IPS-NIHi7 (cell line): ENCODE data around the gene MYO15A.

Source experiments
- DNase-seq: peaks from one replicate; pipeline ENCODE4 v3.0.0; 2012; ENCODE audit warnings: mixed read lengths; ENCODE audit errors: extremely low spot score

Gene MYO15A

GRCh38 chr17:18124345-18125126 lies 16.0 kb downstream of the MYO15A start:
- DNase-seq, result no peak

- no peak for DNase-seq
These were observed 20.5 kb downstream of the MYO15A start for GRCh38 chr17:18129041-18129502.

DNA sequence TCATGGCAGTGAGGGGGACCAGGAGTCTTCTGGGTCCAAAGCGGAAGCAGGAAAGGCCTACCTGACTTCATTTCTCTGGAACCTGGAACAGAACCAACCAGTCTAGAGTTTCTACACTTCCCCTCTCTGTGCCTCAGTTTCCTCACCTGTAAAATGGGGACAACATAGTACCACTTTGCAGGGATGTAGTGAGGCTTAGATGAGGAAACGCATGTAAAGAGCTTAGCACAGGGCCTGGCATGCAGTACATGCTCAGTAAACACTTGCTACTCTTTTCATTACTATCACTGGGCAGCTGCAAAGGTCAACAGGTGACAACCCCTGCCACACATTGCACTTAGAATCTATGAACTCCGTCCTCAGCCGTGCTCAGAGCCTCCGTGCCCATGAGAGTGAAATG lies 24.2 kb downstream of the MYO15A start:
- DNase-seq, result no peak

- no peak for DNase-seq
These were observed 27.8 kb downstream of the MYO15A start for GRCh38 chr17:18136357-18136756.

- no peak for DNase-seq
These were observed 29.7 kb downstream of the MYO15A start for GRCh38 chr17:18138065-18138749.

- DNase-seq, result no peak
These were observed 30.5 kb downstream of the MYO15A start for GRCh38 chr17:18139092-18139491.

DNA sequence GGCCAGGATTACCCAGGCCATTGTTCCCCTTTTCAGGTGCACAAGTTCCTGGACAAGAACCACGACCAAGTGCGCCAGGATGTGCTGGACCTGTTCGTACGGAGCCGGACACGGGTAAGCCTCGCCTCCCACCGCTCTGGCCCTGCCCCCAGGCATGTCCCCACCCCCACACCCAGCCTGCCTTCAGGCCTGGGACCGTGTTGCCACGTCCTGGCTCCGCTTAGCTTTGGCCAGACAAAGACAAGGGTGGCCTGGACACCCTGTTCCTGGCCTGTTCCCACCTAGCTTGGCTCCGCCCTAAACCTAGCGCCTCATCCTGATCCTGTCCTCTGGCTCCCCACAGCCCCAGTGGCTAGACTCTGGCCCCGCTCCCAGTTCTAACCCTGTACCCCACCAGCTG lies 30.9 kb downstream of the MYO15A start:
- no peak for DNase-seq

- peak; percentile 54 for DNase-seq
These were observed 31.4 kb downstream of the MYO15A start for GRCh38 chr17:18139949-18140348.

DNA sequence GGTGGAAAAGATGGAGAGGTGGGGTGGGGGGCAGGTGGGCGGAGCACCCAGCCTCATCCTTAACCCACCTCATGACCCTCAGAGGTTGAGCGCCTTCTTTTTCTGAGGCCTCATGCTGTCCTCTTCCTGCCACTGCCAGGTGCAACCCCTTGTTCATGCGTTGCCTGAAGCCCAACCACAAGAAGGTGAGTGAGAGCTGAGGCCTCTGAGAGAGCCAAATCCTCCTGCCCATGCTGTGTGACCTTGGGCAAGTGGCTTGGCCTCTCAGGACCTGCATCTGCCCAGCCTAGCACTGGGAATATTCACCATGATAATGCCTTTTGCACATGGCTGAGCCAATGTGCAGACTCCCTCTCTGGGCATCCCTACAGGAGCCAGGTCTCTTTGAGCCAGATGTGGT lies 32.1 kb downstream of the MYO15A start:
- DNase-seq, result no peak

DNA sequence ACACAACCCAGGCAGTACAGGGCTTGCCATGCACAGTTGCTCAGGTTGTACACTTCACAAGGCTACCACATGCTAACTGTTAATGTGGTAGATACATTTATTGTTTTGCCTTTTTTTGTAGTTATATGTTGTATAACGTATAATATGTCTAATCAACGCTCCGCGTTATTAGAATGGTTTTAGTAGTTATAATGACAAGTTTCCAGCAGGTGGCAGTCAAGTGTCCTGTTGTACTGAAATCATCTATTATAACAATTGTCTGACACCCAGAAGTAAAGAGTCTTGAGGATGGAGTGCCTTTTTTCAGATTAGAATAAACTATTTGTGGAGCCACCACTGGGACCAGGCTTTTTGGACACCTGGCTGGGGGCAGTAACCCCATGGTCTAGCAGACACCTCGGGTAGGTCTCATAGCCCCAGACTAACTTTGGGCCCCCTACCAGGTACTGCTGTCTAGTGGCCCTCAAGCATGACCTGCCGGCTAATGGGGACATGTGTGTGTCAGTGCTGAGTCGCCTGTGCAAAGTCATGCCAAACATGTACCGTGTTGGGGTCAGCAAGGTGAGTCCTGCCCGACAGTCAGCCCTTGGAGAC lies 32.8 kb downstream of the MYO15A start:
- DNase-seq, result no peak

DNA sequence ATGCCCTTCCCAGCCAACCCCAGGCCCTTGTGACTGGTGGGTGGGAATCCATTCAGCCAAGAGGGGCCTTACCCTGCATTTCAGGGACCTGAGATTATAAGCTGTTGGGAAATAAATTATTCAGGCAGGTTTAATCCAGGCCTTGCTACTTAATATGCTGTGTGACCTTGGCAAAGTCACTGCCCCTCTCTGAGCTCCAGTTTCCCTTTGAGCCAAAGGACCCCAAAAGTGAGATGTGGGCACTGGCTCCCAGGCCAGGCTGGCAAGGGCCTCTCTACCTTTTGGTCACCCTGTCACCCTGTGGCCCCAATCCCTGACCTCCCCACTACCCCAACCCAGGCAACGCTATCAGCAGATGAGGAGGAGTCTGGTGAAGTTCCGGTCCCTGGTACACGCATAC lies 33.9 kb downstream of the MYO15A start:
- DNase-seq, result no peak

- DNase-seq, result peak; percentile 80
These were observed 34.7 kb downstream of the MYO15A start for GRCh38 chr17:18143044-18143936.

DNA sequence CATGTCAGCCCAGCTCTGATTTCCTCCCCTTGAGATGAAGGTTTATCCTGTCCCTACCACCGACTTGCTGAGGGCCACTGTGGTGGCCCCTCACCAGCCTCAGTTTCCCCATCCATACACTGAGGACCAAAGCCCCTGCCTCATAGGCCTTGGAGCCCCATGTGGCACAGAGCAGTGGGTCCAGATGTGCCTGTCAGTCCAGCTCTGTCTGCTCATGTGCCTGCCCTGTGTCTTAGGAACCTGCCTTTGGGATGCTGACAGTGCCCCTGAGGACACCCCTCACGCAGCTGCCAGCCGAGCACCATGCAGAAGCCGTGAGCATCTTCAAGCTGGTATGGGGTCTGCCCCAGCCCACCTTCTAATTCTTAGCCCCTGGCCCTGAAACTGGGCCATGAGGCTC lies 35.7 kb downstream of the MYO15A start:
- no peak for DNase-seq

DNA sequence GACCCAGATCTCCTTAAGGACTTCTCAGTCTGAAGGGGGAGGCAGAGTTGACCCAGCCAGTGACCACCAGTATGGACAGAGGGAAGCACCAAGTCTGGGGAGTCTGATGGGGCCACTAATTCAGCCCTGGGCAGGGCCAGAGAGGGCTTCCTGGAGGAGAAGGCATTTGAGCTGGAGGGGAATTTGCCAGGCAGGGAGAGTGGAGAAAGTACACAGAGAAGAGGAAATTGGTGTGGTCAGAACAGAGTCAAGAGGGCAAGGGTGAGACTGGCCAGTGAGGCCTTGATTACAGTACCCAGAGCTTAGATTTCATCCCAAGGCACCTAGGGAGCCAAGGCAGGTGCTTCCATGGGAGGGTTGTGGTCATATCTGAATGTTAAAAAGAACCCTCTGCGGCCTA lies 36.3 kb downstream of the MYO15A start:
- no peak for DNase-seq

- no peak for DNase-seq
These were observed 37.3 kb downstream of the MYO15A start for GRCh38 chr17:18145811-18146210.

GRCh38 chr17:18146259-18146658 lies 37.7 kb downstream of the MYO15A start:
- no peak for DNase-seq

DNA sequence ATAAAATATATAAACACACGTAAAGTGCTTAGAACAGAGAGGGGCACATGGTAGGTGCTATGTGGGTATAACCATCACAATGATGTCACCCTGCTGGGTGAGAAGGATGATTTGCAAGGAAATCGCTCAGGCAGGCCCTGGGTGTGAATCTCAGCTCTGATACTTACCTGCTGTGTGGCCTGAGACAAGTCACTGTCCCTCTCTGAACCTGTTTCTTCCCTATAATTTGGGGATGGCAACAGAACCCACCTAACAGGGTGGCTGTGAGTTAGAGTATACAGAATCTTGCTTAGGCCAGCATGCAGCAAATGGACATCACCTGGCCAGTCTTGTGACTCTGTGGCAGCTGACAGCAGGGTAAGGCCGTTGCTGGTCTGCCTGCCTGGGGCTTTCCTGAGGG lies 38.4 kb downstream of the MYO15A start:
- no peak for DNase-seq

GRCh38 chr17:18148586-18148985 lies 40.0 kb downstream of the MYO15A start:
- no peak for DNase-seq

DNA sequence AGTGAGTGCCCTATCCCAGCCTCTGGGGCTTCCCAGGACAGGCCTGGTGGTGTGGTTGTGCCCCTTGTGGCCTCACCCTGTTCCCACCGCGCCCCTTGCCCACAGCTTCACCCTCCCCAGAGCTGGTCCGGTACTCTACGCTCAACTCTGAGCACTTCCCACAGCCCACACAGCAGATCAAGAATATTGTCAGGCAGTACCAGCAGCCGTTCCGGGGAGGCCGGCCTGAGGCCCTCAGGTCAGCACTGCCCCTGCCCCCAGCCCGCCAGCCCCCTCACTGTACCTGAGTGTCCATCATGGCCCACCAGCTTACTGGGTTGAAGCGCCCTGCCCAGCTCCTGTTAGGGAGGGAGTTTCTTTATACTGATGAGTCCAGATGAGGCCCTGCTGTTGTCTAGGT lies 42.7 kb downstream of the MYO15A start:
- no peak for DNase-seq

DNA sequence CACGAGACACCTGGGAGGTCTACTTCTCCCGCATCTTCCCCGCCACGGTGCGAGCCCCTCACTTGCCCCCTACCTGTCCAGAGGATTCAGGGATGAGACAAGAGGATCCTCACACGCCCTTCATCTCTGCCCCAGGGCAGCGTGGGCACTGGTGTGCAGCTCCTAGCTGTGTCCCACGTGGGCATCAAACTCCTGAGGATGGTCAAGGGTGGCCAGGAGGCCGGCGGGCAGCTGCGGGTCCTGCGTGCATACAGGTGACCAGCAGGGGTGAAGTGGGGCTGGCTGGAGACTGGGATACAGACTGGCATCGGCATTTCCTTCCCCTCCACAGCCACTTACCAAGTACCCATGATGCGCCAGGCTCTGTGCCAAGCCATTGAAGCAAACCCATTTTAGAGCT lies 46.6 kb downstream of the MYO15A start:
- no peak for DNase-seq

- no peak for DNase-seq
These were observed 47.8 kb downstream of the MYO15A start for GRCh38 chr17:18156171-18156975.
